ENCODE results near the gene RNF181. TPM values are rescaled to one million over a fixed set of nuclear protein-coding genes. Genes with fewer than 3 reads are reported as not detected.

The RNF181 gene
- total and polyA plus RNA-seq, 2 of the 13 experiments (the other 11 are each of a cell fraction or from before 2014, with no cell fraction given): 224 to 578 TPM

DNA sequence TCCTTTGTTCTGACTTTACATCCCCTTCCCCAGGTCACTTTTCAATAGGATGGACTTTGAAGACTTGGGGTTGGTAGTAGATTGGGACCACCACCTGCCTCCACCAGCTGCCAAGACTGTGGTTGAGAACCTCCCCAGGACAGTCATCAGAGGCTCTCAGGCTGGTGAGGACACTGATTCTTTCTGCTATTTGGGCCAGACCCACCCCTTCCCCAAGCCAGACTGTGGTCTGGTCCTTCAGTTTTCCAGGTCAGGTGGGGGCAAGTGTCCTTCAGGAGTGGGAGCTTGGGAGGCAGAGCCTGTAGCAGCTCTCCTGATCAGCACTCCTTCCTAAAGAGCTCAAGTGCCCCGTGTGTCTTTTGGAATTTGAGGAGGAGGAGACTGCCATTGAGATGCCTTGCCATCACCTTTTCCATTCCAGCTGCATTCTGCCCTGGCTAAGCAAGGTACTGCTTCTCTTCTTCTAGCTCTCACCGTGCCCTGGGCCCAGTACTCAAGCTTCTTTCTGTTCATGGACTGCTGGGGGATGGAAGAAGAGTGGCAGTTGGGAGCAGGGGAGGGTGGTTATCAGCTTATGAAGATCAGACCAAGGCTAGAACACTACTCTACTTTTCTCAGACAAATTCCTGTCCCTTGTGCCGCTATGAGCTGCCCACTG lies 1.1 kb downstream of the RNF181 start:
- Histone ChIP-seq H2AFZ (ENCODE audit: low read length) (no peak overlapping the region), H3K4me3 (replicated peaks in 1 of 3; ENCODE audit: insufficient read depth in 1 of 3, low read depth in 2 of 3, low read length in 3 of 3) (peak overlapping the region; percentile 88 to 97 (median 90)), H3K4me2 (ENCODE audit: low read depth, low read length) (peak overlapping the region; percentile 94), H3K9me3 (ENCODE audit: low read length) (no peaks in the 10 kb centered on the region), H3K9ac (ENCODE audit: insufficient read depth, low read depth, low read length) (peak overlapping the region; percentile 85), H3K4me1 (ENCODE audit: insufficient read depth, low read length) (peaks cover 86% of the 10 kb centered on the region), H3K27me3 (ENCODE audit: control insufficient read depth in 1 of 2, insufficient read depth in 2 of 2, low read length in 2 of 2) (no peaks in the 10 kb centered on the region; a peak in 1 of 5 replicates), H4K20me1 (ENCODE audit: insufficient read depth, low read length) (0 out of 2 replicates have a peak, but pooled peaks cover 3% of the 10 kb centered on the region), H3K79me2 (ENCODE audit: insufficient read depth, low read length) (peaks cover 35% of the 10 kb centered on the region), H3K36me3 (replicated peaks in 1 of 2; ENCODE audit: control insufficient read depth in 1 of 2, insufficient read depth in 2 of 2, low read length in 2 of 2) (peaks cover 7 to 38% of the 10 kb centered on the region in 2 experiments), H3K27ac (ENCODE audit: extremely low read length, insufficient read depth, low read length) (peak overlapping the region; percentile 80)
- DNase-seq (ENCODE audit: low spot score) (no peak), FAIRE-seq (no peak), ATAC-seq (no peak)
- TF ChIP-seq SSRP1 (CRISPR knock-in tag; IDR thresholded peaks at IDR 0.05): peak; percentile 82; the same call in 1 of the 2 replicates
- peak; percentile 49; the same call in 1 of the 2 replicates for TF ChIP-seq ZNF563 (CRISPR knock-in tag; IDR thresholded peaks at IDR 0.05)
- TF ChIP-seq RBM22 (optimal IDR thresholded peaks at IDR 0.05; ENCODE audit: low read length): peak; percentile 92
- TF ChIP-seq HNRNPK (IDR thresholded peaks at IDR 0.05; ENCODE audit: low read depth, low read length, poor library complexity, severe bottlenecking): no peak
- TF ChIP-seq ZFP90 (CRISPR knock-in tag; IDR thresholded peaks at IDR 0.05; ENCODE audit: borderline replicate concordance): 0 out of 2 replicates have a peak, but pooled peaks have one; percentile 25
- TF ChIP-seq ZNF292 (CRISPR knock-in tag; IDR thresholded peaks at IDR 0.05; ENCODE audit: borderline replicate concordance, low read depth): no peak
- 0 out of 2 replicates have a peak, but pooled peaks have one; percentile 10 for TF ChIP-seq ZNF263 (CRISPR knock-in tag; IDR thresholded peaks at IDR 0.05)
- TF ChIP-seq SALL1 (CRISPR knock-in tag; IDR thresholded peaks at IDR 0.05): 0 out of 2 replicates have a peak, but pooled peaks have one; percentile 22
- 0 out of 2 replicates have a peak, but pooled peaks have one; percentile 23 for TF ChIP-seq POLR2AphosphoS2 (IDR thresholded peaks at IDR 0.05; ENCODE audit: low read depth, low read length)
- TF ChIP-seq, protein P1, sequence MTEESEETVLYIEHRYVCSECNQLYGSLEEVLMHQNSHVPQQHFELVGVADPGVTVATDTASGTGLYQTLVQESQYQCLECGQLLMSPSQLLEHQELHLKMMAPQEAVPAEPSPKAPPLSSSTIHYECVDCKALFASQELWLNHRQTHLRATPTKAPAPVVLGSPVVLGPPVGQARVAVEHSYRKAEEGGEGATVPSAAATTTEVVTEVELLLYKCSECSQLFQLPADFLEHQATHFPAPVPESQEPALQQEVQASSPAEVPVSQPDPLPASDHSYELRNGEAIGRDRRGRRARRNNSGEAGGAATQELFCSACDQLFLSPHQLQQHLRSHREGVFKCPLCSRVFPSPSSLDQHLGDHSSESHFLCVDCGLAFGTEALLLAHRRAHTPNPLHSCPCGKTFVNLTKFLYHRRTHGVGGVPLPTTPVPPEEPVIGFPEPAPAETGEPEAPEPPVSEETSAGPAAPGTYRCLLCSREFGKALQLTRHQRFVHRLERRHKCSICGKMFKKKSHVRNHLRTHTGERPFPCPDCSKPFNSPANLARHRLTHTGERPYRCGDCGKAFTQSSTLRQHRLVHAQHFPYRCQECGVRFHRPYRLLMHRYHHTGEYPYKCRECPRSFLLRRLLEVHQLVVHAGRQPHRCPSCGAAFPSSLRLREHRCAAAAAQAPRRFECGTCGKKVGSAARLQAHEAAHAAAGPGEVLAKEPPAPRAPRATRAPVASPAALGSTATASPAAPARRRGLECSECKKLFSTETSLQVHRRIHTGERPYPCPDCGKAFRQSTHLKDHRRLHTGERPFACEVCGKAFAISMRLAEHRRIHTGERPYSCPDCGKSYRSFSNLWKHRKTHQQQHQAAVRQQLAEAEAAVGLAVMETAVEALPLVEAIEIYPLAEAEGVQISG (CRISPR knock-in tag; IDR thresholded peaks at IDR 0.05): peak; percentile 25; the same call in 1 of the 2 replicates
- TF ChIP-seq SRY (CRISPR knock-in tag; IDR thresholded peaks at IDR 0.05): 0 out of 2 replicates have a peak, but pooled peaks have one; percentile 24
- no peak for TF ChIP-seq ZNF75D (CRISPR knock-in tag; IDR thresholded peaks at IDR 0.05; ENCODE audit: borderline replicate concordance)
- 0 out of 2 replicates have a peak, but pooled peaks have one; percentile 7 for TF ChIP-seq PBX2 (CRISPR knock-in tag; IDR thresholded peaks at IDR 0.05)
- TF ChIP-seq POLR2G (IDR thresholded peaks at IDR 0.05; ENCODE audit: low read depth, low read length): peak; percentile 39; the same call in 1 of the 2 replicates
- TF ChIP-seq MEIS2 (CRISPR knock-in tag; IDR thresholded peaks at IDR 0.05): 0 out of 2 replicates have a peak, but pooled peaks have one; percentile 27
- CTCF ChIA-PET (ENCODE audit: low intra/inter-chr PET ratio, low total read pairs): no interaction called here
- intact Hi-C loops (cut with micrococcal nuclease; ENCODE audit: unreplicated experiment): loop anchor here (5.0 kb wide), 1 partner anchor 174 kb away; no protein-coding TSS in a partner anchor
- WGBS (ENCODE audit: low lambda C conversion rate): 58% methylated on average over 3 of the region's 3 CpGs
- in situ Hi-C loops (cut with HindIII; ENCODE audit: extremely low pct_ligation_motif_present, low pct_unique_long_range_greater_than_20kb): no loop called here
- BruUV-seq (replicated peaks): no TSS peak
- POLR2A ChIA-PET: interaction anchor here (0.9 to 25.9 kb wide), 11 partner anchors 4 to 272 kb away, joined by 3 to 795 read pairs (median 41); partner anchors contain the start of genes C2orf68, ELMOD3, GGCX and MAT2A
